NCI-H128 (cell line): Measurements from ENCODE around the gene CPXM2.

Experiments
- DNase-seq: peaks from one replicate; lab custom pipeline; 2025; ENCODE audit not compliant: unreplicated experiment; lab: John Stamatoyannopoulos, UW

Gene CPXM2

DNA sequence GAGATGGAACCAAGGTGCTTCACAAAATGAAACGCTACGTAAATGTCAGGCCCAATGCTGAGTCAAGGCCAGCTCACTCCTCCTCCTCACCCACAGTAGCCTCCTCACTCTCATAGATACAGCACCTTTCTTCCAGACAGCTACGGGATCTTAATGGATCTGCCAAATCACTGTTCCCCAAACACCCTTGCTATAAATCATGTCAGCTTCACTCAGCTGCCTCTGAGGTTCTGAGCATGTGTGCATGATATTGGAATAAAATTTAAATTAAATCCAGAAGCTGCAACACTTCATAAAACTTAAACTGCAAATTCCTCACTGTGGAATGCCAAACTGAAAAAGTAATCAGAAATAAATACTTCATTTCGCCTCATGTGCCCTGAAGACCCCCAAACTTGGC lies 14.7 kb upstream of the CPXM2 start:
- DNase-seq: no peak

DNA sequence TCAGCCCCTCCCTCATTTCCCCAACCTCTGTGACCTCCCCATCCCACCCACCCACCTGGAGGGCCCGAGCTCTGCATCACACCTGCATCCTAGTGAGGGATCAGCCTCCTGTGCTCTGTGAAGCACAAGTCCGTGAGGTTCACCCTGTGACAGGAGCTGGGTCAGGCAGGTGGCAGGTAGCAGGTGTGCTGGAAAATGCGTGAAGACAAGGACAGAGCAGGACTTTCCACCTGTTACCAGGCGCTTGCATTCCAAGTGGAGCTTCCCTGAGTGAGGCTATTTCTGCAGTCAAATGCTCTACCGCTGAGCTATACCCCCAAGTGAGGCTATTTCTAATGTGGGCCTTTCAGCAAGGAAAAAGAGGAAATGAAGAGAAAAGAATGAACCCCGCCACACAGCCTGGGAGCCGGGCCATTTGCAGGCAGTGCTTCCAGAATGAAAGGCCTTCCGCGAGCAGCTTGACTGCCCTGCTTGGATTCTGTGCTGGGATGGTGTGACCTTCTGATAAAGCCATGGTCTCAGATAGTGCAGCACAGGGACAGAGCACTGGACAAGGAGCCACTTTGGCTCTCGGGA lies 13.3 kb upstream of the CPXM2 start:
- no peak for DNase-seq

DNA sequence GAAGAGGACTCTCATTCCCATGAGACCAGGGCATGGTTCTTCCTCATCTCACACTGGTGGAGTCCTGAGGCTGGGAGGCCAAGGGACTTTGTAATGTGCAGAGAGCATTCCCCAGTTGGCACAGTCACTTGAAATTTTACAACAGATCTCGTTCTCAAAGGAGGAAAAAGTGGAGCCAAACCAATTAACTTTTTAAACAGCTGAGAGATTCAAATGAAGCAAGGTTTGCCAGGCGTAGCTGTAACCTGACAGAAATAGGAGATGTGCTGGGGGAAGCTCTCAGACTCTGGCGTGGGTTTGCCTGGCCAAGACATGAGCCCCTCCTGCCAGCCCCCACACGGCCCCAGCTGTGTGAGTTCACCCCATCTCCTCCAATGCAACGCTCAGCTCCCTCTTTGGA lies 12.0 kb upstream of the CPXM2 start:
- no peak for DNase-seq

DNA sequence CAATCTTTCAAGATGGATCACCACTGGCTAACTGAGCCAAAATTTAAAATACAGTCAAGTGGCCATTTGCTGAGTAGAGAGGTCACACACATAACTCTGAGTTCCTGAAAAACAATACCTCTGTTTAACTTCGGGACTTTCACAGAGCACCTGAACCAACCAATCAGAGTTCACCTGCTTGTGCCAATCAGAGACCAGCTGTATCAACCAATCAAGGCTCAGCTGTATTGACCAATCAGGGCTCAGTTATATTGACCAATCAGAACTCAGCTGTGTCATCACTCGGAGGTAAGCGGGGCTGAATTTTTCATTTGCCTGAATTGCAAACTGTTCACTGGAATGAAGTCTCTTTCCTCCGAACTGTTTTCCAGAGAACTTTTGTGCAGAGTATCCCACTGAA lies 10.0 kb upstream of the CPXM2 start:
- no peak for DNase-seq

- DNase-seq: no peak
These were observed 5.5 kb upstream of the CPXM2 start for GRCh38 chr10:123897146-123897545.

- no peak for DNase-seq
These were observed 4.8 kb upstream of the CPXM2 start for GRCh38 chr10:123896246-123896927.

DNA sequence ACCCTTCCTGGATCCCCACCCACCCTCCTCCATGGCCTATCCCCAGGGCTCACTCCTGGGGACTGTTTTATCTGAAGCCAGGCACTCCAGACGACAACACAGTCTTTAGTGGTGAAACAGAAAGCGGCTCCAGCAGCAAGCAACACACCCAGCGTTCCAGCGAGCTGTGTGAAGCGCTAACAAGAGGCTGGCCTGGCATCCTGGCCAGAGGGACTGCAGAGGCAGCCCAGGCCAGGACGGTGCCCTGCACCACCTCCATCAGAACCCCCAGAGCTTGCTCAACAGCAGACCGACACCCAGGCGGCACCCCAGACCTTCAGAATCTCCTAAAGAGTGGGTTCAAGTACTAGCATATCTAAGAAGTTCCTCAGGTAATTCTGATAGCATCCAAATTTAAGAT lies 2.0 kb upstream of the CPXM2 start:
- DNase-seq: no peak

DNA sequence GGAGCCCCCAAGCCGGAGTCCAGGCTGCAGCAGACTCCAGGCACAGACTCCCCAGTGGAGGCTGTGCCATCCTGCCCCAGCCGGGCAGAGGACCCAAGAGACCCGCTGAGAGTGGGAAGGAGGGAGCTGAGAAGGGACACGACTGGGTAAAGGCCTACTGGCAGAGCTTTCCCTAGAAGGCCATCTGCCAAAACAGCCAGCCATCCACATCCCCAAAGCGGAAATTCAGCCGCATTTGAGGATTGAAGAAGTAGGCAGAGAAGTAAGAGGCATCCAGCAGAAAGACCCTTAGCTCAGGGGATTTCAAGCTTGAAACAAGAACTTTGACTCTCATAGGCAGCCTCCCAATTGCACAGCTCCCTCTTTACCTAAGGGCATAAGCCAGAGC lies 857 bp downstream of the CPXM2 start:
- no peak for DNase-seq

GRCh38 chr10:123890226-123890625 lies 1.4 kb downstream of the CPXM2 start:
- no peak for DNase-seq

- no peak for DNase-seq
These were observed 1.8 kb downstream of the CPXM2 start for GRCh38 chr10:123889821-123890220.

DNA sequence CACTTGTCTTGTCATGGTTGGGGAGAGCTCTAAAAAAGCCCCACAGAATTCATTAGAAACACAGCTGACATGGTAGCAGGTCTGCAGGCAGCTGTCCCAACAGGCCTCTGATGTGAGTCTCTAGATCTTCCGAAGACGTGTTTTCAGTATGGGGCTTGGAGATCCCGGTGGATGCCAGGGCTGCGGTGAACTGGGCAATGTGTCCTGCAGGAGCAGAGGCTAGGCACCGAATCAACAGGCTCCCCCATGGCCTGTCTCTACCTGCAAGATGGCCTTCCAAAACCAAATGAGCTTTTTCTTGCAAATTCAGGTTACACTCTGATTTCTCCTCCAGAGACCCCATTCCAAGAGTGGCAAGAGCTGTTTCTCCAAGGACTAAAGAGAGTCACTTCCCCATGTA lies 2.9 kb downstream of the CPXM2 start:
- DNase-seq: no peak

GRCh38 chr10:123888256-123888655 lies 3.4 kb downstream of the CPXM2 start:
- DNase-seq: no peak

DNA sequence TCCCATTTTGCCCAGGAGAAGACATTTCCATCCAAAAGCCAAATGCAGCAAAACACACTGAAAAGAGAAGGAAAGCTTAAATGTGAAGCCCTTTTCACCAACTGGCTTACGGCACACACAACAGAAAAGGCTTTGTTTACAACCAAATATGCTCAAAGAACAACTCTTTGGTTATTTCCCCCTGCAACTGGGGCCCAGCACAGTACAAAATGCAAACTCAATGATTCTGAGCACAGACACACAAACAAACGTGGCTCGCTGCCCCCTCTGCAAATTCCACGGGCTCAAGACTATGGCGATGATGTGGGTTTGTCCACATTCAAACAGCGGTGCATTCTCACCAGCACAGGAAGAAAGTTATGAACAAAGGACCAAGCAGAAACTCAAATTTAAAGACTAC lies 5.3 kb downstream of the CPXM2 start:
- DNase-seq: no peak

DNA sequence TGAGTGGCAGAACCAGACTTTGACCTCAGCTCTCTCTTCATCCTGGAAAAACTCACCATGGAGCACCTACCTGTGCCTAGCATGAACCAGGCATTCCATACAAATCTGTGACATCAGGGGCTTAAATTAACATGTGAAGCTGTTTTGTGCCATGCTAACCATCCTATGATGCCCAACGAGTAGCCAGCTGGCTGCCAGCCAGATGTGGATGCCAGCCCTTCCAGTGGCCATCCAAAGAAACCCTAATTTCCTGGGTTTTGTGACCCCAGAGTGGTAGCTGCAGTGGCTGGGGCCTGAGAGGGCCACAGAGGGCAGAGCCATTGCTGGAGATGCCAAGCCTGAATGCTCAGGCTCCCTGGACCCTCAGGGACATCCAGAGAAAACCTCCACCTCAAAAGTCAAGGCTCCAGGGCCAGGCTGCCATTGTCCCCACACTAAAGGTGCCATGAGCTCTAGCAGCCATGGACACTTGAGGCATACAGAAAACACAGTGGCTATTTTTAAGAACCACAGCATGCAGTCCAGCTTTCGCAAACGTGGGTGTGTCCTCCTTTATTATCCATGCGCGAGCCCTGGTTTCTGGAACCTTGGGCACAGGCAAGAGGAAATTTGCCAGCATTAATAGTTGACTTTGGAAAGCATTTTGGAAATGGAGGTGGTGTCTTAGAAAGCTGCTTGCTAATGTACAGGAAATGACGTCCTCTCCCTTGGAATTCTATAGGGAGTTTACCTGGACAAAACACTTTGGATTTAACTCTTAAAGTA lies 6.0 kb downstream of the CPXM2 start:
- no peak for DNase-seq

DNA sequence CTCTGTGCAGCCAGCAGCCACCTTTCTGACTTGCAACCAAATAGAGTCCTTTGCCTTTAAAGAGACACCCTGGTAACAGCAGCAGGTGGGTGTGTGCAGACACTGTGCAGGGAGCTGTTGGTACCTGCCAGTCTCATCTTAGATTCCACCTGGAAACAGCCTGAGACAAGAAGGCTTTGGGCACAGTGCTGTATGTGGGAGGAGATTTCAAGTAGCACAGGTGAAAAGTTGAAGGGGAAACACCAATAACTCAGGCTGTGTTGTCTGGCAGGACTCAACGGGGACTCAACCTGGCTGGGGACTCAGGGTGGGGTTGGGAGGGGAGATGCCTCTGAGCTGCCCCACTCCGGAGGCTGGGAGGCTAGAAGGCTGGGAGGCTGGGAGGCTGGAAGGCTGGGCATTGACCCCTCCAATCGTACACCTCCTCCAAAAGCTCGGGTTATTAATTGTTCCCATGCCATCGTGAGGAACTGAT lies 6.7 kb downstream of the CPXM2 start:
- no peak for DNase-seq

DNA sequence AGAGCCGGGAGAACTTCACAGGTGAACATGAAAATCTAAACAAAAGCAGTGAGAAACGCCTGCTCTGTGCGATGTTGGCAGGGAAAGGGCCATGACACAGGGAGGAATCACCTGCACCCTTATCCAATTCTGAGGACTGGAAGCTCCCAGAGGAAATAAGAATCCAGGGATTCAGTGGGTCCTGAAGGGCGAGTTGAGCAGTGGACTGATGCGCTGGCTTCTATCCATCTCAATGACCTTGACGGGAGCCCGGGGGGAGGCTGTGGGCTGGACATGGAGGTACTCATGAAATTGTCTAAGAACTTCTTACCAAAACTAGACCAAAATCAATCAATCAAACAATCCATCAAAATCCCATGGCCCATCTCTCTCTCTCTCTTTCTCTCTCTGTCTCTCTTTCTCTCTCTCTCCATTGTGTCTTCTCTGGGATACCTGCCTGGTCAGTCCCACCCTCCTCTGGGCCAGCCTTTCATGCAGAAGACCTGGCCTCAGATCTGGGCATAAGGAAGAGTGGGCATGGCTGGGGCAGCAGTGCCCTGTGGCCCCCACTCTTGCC lies 7.2 kb downstream of the CPXM2 start:
- no peak for DNase-seq

DNA sequence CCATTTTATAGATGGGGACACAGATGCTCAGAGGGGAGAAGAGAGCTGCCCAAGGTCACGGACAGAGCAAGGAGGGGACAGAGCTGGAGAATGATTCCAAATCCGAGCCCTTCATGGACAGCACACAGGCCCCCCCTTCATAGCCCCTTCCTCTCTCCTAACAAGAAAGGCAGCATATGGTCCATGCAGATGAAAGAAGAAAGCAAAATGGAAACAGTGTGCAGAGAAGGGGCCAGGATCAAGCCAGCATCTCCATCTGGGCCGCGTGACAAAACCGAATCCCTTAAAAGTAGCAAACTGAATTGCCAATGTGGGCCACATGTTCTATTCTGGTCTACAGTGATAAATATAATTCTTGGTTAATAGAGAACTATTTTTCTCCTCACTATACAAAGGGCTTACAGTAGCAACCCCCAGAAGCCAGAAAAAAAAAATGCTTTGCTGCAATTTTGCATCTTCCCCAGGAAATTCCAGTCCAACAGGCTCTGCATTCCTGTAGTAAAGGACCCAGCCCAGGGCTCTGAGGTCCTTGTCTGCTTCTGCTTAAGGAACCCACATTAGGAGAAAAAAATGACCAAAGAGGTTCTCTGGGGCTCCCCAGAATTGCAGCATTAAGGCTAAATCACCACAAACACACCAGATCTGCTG lies 7.8 kb downstream of the CPXM2 start:
- DNase-seq: no peak

DNA sequence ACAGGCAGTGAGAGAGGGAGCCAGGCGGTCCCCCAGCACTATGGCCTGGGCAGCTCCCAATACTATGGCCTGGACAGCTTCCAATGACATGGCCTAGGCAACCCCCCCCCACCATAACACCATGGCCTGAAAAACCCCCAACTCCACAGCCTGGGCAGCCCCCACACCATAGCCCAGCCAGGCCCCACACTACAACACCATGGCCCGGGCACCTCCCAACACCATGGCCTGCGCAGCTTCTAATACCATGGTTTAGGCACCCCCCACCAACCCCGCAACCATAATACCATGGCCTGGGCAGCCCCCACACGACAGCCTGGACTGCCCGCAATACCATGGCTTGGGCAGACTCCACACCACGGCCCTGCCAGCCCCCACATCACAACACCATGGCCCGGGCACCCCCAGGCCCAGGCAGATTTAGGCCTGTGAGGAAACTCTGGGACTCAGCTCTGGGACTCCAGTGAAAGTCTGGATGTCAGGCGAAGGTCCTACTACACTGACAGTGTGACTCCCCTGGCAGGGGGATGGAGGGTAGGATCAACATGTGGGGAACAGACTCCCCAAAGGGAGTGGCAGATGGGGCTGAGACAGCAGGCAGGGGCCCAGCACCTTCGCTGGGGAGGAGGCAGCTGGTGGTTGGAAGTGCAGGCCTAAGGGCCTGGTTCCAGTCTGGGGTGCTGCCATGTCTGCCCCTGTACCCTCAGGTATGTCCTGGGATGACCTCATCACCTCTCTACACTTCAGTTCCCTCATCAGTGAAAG lies 8.7 kb downstream of the CPXM2 start:
- DNase-seq: no peak

DNA sequence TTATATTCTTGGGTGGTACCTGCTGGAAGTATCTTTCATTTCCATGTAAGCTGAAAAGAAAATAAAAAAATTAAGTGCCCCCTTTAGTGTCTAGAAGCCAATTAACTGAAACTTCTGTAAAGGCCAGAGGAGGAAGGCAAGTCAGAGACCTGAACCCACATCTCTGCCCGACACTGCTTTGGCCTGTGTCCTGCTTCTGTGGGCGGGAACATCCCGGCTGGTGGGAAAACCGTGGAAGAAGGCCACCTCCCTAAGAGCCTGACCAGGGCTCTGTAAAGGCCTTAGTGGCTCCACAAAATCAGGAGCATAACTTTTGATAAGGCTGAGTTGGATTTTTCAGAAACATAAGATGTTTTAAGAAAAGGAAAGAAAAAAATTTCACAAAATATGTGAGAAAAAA lies 9.4 kb downstream of the CPXM2 start:
- no peak for DNase-seq

- DNase-seq: no peak
These were observed 11.9 kb downstream of the CPXM2 start for GRCh38 chr10:123879606-123880257.
